Nephron (organoid): ENCODE measurements around the gene ERICH3.
A peak's percentile ranks its signal among the peaks of the same experiment; 100 is the strongest.

Experiments used
- H3K27ac Mint-ChIP-seq, 3 experiments: 2 replicates each; pipeline ENCODE4 v1.8.0; 2020; ENCODE audit warnings: mixed read lengths in 3 of 3, mild to moderate bottlenecking in 2 of 3, moderate library complexity in 1 of 3
- H3K27me3 Mint-ChIP-seq: 2 replicates; pipeline ENCODE4 v1.8.0; 2021; ENCODE audit warnings: low read depth, mild to moderate bottlenecking, moderate library complexity, mixed read lengths
- H3K36me3 Mint-ChIP-seq: 2 replicates; pipeline ENCODE4 v1.8.0; 2020; ENCODE audit warnings: low read depth, mixed read lengths
- H3K4me1 Mint-ChIP-seq: 2 replicates; pipeline ENCODE4 v1.8.0; 2020; ENCODE audit warnings: mixed read lengths
- H3K4me3 Mint-ChIP-seq, 3 experiments: 2 replicates each; pipeline ENCODE4 v1.8.0; 2020; ENCODE audit warnings: mild to moderate bottlenecking in 3 of 3, mixed read lengths in 3 of 3, moderate library complexity in 2 of 3
- H3K9me3 Mint-ChIP-seq: 2 replicates; pipeline ENCODE4 v1.8.0; 2020; ENCODE audit warnings: mixed read lengths
- CTCF ChIP-seq, 3 experiments: fragments of 200-600 bp; sonication (generic); IDR thresholded peaks; one replicate each; pipeline ENCODE4 v1.5.0; 2021; ENCODE audit warnings: antibody characterized with exemption in 3 of 3; ENCODE audit not compliant: unreplicated experiment in 3 of 3

Gene ERICH3

GRCh38 chr1:74714429-74715235 is 41.0 kb upstream of the ERICH3 start:
- H3K27ac Mint-ChIP-seq, result peak overlapping the region in 2 of 3 experiments; percentile 57 to 90
- TF ChIP-seq CTCF (IDR thresholded peaks at IDR 0.05; ENCODE audit: unreplicated experiment in 3 of 3), result no peak
- no peaks in the 10 kb centered on the region for H3K27me3 Mint-ChIP-seq
- H3K9me3 Mint-ChIP-seq, result no peaks in the 10 kb centered on the region
- H3K4me1 Mint-ChIP-seq, result no peaks in the 10 kb centered on the region
- H3K36me3 Mint-ChIP-seq, result peaks cover 22% of the 10 kb centered on the region
- H3K4me3 Mint-ChIP-seq, result no peak overlapping the region

GRCh38 chr1:74713849-74714248 is 40.3 kb upstream of the ERICH3 start:
- TF ChIP-seq CTCF (IDR thresholded peaks at IDR 0.05; ENCODE audit: unreplicated experiment in 3 of 3), result no peak
- Mint-ChIP-seq H3K4me3 (no peak overlapping the region), H3K4me1 (no peaks in the 10 kb centered on the region), H3K27ac (peak overlapping the region in 1 of 3 experiments; percentile 55), H3K27me3 (no peaks in the 10 kb centered on the region), H3K9me3 (no peaks in the 10 kb centered on the region), H3K36me3 (peaks cover 24% of the 10 kb centered on the region)

- Mint-ChIP-seq H3K4me3 (no peak overlapping the region), H3K27me3 (no peaks in the 10 kb centered on the region), H3K27ac (peak overlapping the region in 1 of 3 experiments; percentile 78), H3K4me1 (no peaks in the 10 kb centered on the region), H3K9me3 (no peaks in the 10 kb centered on the region), H3K36me3 (peaks cover 34% of the 10 kb centered on the region)
- no peak for TF ChIP-seq CTCF (IDR thresholded peaks at IDR 0.05; ENCODE audit: unreplicated experiment in 3 of 3)
These were observed 39.3 kb upstream of the ERICH3 start for GRCh38 chr1:74712881-74713280.

- H3K9me3 Mint-ChIP-seq, result no peaks in the 10 kb centered on the region
- H3K36me3 Mint-ChIP-seq, result peaks cover 41% of the 10 kb centered on the region
- H3K27ac Mint-ChIP-seq, result no peak overlapping the region
- no peak overlapping the region for H3K4me3 Mint-ChIP-seq
- H3K4me1 Mint-ChIP-seq, result no peaks in the 10 kb centered on the region
- no peak for TF ChIP-seq CTCF (IDR thresholded peaks at IDR 0.05; ENCODE audit: unreplicated experiment in 3 of 3)
- no peaks in the 10 kb centered on the region for H3K27me3 Mint-ChIP-seq
These were observed 30.0 kb upstream of the ERICH3 start for GRCh38 chr1:74703386-74704182.

- Mint-ChIP-seq H3K4me3 (no peak overlapping the region), H3K36me3 (peaks cover 17% of the 10 kb centered on the region), H3K9me3 (no peaks in the 10 kb centered on the region), H3K27ac (no peak overlapping the region), H3K27me3 (no peaks in the 10 kb centered on the region), H3K4me1 (no peaks in the 10 kb centered on the region)
- TF ChIP-seq CTCF (IDR thresholded peaks at IDR 0.05; ENCODE audit: unreplicated experiment in 3 of 3), result no peak
These were observed 25.7 kb upstream of the ERICH3 start for GRCh38 chr1:74699331-74699730.
